ENCODE measurements around the gene TBC1D2B. TPM values are rescaled to one million over a fixed set of nuclear protein-coding genes. Genes with fewer than 3 reads are reported as not detected.

The TBC1D2B gene
- total RNA-seq, 1 experiment from 2014 or later = 17.6 TPM

- no CpG with 5 or more reads among the region's 5 CpGs for WGBS (ENCODE audit: extremely low coverage, insufficient read length, low lambda C conversion rate)
Measured at GRCh38 chr15:78082106-78082742, 4.7 kb upstream of the TBC1D2B start.

More at GRCh38 chr15:78082106-78082742, 4.7 kb upstream of the TBC1D2B start:
- H3K18ac ChIP-seq (ENCODE audit: insufficient read length, low read depth, low read length) = no peak overlapping the region
- H3K27ac ChIP-seq (ENCODE audit: insufficient read length, low read depth, low read length) = no peak overlapping the region
- H3K79me1 ChIP-seq (ENCODE audit: insufficient read depth, low read depth, low read length, poor library complexity, severe bottlenecking) = no peaks in the 10 kb centered on the region
- no peak overlapping the region for H3T11ph ChIP-seq (ENCODE audit: low read length)
- H3K9me3 Mint-ChIP-seq = no peaks in the 10 kb centered on the region
- no peak overlapping the region for H3K9ac ChIP-seq (ENCODE audit: extremely low read depth, insufficient read length, low read length)
- no peak overlapping the region for H4K91ac ChIP-seq (ENCODE audit: insufficient read length, low read depth, low read length)
- H3K27me3 Mint-ChIP-seq (ENCODE audit: low read depth) = peaks cover 2% of the 10 kb centered on the region
- peak overlapping the region in 1 of 3 experiments; percentile 90; a peak in 1 of 7 replicates for H3K27ac Mint-ChIP-seq
- H3K23me2 ChIP-seq (ENCODE audit: insufficient read length, low read depth, low read length, poor library complexity, severe bottlenecking) = peaks cover 3% of the 10 kb centered on the region
- no peaks in the 10 kb centered on the region for H3K27me3 ChIP-seq (ENCODE audit: insufficient read depth, low read length)
- H3K23ac ChIP-seq (ENCODE audit: insufficient read length, low read depth, low read length) = no peak overlapping the region
- no peak overlapping the region for H2BK15ac ChIP-seq (ENCODE audit: low read depth, low read length)
- DNase-seq = no peak
- peaks cover 3% of the 10 kb centered on the region in 2 experiments; a peak in 1 of 4 replicates for H3K4me1 Mint-ChIP-seq
- H2BK12ac ChIP-seq (ENCODE audit: insufficient read length, low read depth, low read length) = no peak overlapping the region
- no peaks in the 10 kb centered on the region for H3K36me3 Mint-ChIP-seq (ENCODE audit: insufficient read depth in 1 of 3, low read depth in 3 of 3)
- H4K8ac ChIP-seq (replicated peaks; ENCODE audit: insufficient read length, low read depth, low read length) = no peak overlapping the region
- H3K79me2 ChIP-seq (ENCODE audit: insufficient read depth, low read length) = no peaks in the 10 kb centered on the region
- no peak overlapping the region for H2AFZ ChIP-seq (ENCODE audit: low read length)
- H3K56ac ChIP-seq (ENCODE audit: insufficient read length, low read depth, low read length) = no peak overlapping the region
- H4K5ac ChIP-seq (ENCODE audit: insufficient read length, low read depth, low read length) = no peak overlapping the region
- H3K9me3 ChIP-seq (ENCODE audit: control insufficient read depth, low read depth, low read length) = no peaks in the 10 kb centered on the region
- H3K14ac ChIP-seq (ENCODE audit: insufficient read depth, low read length) = no peak overlapping the region
- H3K4me1 ChIP-seq (ENCODE audit: insufficient read depth, low read length) = no peaks in the 10 kb centered on the region
- H3K4me2 ChIP-seq (ENCODE audit: insufficient read depth, insufficient read length, low read length) = no peak overlapping the region
- H3K4ac ChIP-seq (ENCODE audit: low read depth, low read length) = no peak overlapping the region
- no peak overlapping the region for H2BK120ac ChIP-seq (ENCODE audit: low read depth, low read length, poor library complexity, severe bottlenecking)
- H2AK5ac ChIP-seq (ENCODE audit: insufficient read length, low read length) = no peak overlapping the region
- no peak for TF ChIP-seq CTCF (conservative IDR thresholded peaks at IDR 0.05)
- H4K20me1 ChIP-seq (ENCODE audit: control insufficient read depth, insufficient read depth, insufficient read length) = no peaks in the 10 kb centered on the region
- H3K4me3 Mint-ChIP-seq = no peak overlapping the region
- H2BK20ac ChIP-seq (ENCODE audit: low read depth, low read length, poor library complexity, severe bottlenecking) = no peak overlapping the region
- H2BK5ac ChIP-seq (ENCODE audit: insufficient read length, low read length) = no peak overlapping the region

All from H9 (cell line).